Colonic mucosa (tissue), 4 donors: ENCODE data around the gene ROR2. TPM values are rescaled to one million over a fixed set of nuclear protein-coding genes. Genes with fewer than 3 reads are reported as not detected.

Source experiments
- DNase-seq: peaks from one replicate; pipeline ENCODE4 v3.0.0-alpha.2; 2020
- H3K27ac ChIP-seq: fragments of 200-600 bp; one replicate; pipeline ENCODE4 v1.8.0; 2021
- H3K27me3 ChIP-seq: fragments of 200-600 bp; one replicate; pipeline ENCODE4 v1.8.0; 2021
- H3K36me3 ChIP-seq: fragments of 200-600 bp; one replicate; pipeline ENCODE4 v1.8.0; 2021
- H3K4me1 ChIP-seq: fragments of 200-600 bp; one replicate; pipeline ENCODE4 v1.8.0; 2021; ENCODE audit warnings: mild to moderate bottlenecking
- H3K4me3 ChIP-seq: fragments of 200-600 bp; one replicate; pipeline ENCODE4 v1.8.0; 2021
- H3K9ac ChIP-seq, 2 donors: one replicate each; pipeline ENCODE4 v1.7.0; 2013; ENCODE audit warnings: control low read depth in 2 of 2, low read depth in 2 of 2, low read length in 2 of 2
- H3K9me3 ChIP-seq: fragments of 200-600 bp; one replicate; pipeline ENCODE4 v1.8.0; 2021
- CTCF ChIP-seq: fragments of 200-600 bp; IDR thresholded peaks from one replicate; pipeline ENCODE4 v1.8.0; 2022; ENCODE audit warnings: antibody characterized with exemption, mild to moderate bottlenecking
- intact Hi-C: fragments of 100-400 bp; cut with DNase I; formaldehyde crosslinking; loops from one replicate; pipeline ENCODE4 v1.14.1; 2022
- total RNA-seq, 2 donors: library from RNA; stranded (reverse); fragmentation: NEBNext Ultra II Directional in 1 of 2; extraction: Animal tissue kit (Norgen Biotek cat#: 25700) in 1 of 2; gene quantifications; one replicate each; pipeline ENCODE4 v1.2.1, GENCODE V29; 2021
- donor health status: healthy.
- donor health status: DM: no; HTN: no; CAD: no.
- donor health status: DM: no; HTN: no; CAD: no.

Gene ROR2
- total RNA-seq, 2 donors from 2014 or later: 1.7 to 9.1 TPM

- intact Hi-C loops: no loop called here
- DNase-seq: no peak
- no peak overlapping the region for H3K27ac ChIP-seq
Measured at GRCh38 chr9:91697201-91697600, 252.8 kb downstream of the ROR2 start.

GRCh38 chr9:91694081-91694870 is 255.8 kb downstream of the ROR2 start:
- intact Hi-C loops: no loop called here
- Histone ChIP-seq H3K36me3 (no peaks in the 10 kb centered on the region), H3K4me1 (no peaks in the 10 kb centered on the region), H3K9ac (no peak overlapping the region), H3K9me3 (no peaks in the 10 kb centered on the region), H3K27me3 (no peaks in the 10 kb centered on the region), H3K27ac (no peak overlapping the region), H3K4me3 (no peak overlapping the region)
- DNase-seq: no peak
- no peak for TF ChIP-seq CTCF

More at GRCh38 chr9:91697201-91697600, 252.8 kb downstream of the ROR2 start:
- Histone ChIP-seq H3K9ac (no peak overlapping the region), H3K9me3 (no peaks in the 10 kb centered on the region), H3K4me3 (no peak overlapping the region), H3K27me3 (no peaks in the 10 kb centered on the region), H3K36me3 (no peaks in the 10 kb centered on the region), H3K4me1 (no peaks in the 10 kb centered on the region)
- no peak for TF ChIP-seq CTCF

- DNase-seq: no peak
- Histone ChIP-seq H3K9me3 (no peaks in the 10 kb centered on the region), H3K27ac (no peak overlapping the region), H3K9ac (no peak overlapping the region), H3K36me3 (no peaks in the 10 kb centered on the region), H3K4me3 (no peak overlapping the region), H3K4me1 (no peaks in the 10 kb centered on the region), H3K27me3 (no peaks in the 10 kb centered on the region)
- intact Hi-C loops: no loop called here
- no peak for TF ChIP-seq CTCF
Measured at GRCh38 chr9:91693226-91693625, 256.8 kb downstream of the ROR2 start.

- H3K27ac ChIP-seq: no peak overlapping the region
- TF ChIP-seq CTCF: no peak
- H3K4me3 ChIP-seq: no peak overlapping the region
- no peaks in the 10 kb centered on the region for H3K9me3 ChIP-seq
- DNase-seq: no peak
- intact Hi-C loops: no loop called here
- no peaks in the 10 kb centered on the region for H3K4me1 ChIP-seq
- no peaks in the 10 kb centered on the region for H3K36me3 ChIP-seq
- H3K9ac ChIP-seq: no peak overlapping the region
- no peaks in the 10 kb centered on the region for H3K27me3 ChIP-seq
Measured at GRCh38 chr9:91690540-91691249, 259.3 kb downstream of the ROR2 start.

GRCh38 chr9:91689006-91689405 is 261.0 kb downstream of the ROR2 start:
- Histone ChIP-seq H3K4me1 (no peaks in the 10 kb centered on the region), H3K9ac (no peak overlapping the region), H3K27me3 (no peaks in the 10 kb centered on the region), H3K36me3 (no peaks in the 10 kb centered on the region), H3K27ac (no peak overlapping the region), H3K9me3 (no peaks in the 10 kb centered on the region), H3K4me3 (no peak overlapping the region)
- DNase-seq: no peak
- TF ChIP-seq CTCF: no peak
- intact Hi-C loops: no loop called here
